Middle frontal gyrus (tissue), 1 donor: ENCODE results near the gene SOBP.
A peak's percentile ranks its signal among the peaks of the same experiment; 100 is the strongest.

Experiments
- DNase-seq: peaks from one replicate; pipeline ENCODE4 v3.0.0-alpha.2; 2015; ENCODE audit warnings: low spot score; ENCODE audit errors: extremely low spot score

SOBP gene

DNA sequence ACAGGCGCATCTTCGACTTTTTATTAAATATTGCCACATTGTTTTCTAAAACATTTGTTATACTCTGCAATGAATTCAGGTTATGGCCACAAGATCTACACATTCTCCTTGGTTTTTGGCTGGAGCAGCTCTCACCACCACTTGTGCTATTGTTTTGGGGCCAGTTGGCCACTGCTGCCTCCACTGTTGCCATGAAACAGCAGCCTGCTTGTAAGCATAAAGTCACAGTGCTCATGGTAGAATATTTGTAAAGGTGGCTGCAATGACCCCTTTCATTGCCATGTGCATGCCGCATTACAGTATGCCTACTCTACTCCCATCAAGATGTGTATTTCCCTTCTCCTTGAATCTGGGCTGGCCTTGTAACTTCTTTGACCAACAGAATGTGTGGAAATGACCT lies 192.8 kb downstream of the SOBP start:
- DNase-seq: no peak

- no peak for DNase-seq
Measured at GRCh38 chr6:107683183-107683582, 193.3 kb downstream of the SOBP start.

DNA sequence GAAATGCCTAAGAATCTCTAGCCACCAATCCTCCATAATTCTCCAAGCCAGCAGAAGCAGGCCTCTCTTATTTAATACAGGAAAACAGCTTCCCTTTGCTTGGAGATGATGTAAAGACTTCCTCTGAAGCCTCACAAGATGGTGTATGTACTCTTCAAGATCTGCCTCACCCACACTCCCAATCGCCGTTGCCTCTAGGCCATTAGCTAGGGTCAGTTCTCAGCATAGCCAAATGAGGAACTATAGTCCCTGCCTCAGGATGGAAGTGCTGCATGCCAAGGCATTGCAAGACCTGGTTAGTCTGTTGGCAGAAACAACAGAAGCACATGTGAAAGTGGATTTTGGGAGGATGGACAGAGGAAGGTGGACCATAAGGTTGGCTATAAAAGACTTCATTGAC lies 195.1 kb downstream of the SOBP start:
- no peak for DNase-seq

DNA sequence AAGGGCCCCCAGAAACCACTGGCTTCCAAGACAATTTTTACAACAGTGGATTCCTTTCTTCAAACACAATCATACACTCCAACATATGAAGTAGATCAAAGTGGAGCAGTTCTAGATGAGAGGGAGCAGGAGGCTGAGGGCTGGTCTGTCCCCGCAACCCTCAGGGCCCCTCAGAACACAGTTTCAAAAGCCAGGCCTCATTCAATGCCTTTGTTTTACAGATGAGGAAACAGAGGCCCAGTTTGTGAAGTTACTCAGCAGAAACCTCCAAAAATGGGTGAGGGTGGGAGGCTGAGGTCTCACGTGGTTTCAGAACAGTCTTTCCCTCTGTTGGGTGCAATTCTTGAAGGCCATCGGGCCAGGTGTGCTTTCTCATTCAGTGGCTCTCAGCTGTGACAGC lies 199.3 kb downstream of the SOBP start:
- DNase-seq: no peak

DNA sequence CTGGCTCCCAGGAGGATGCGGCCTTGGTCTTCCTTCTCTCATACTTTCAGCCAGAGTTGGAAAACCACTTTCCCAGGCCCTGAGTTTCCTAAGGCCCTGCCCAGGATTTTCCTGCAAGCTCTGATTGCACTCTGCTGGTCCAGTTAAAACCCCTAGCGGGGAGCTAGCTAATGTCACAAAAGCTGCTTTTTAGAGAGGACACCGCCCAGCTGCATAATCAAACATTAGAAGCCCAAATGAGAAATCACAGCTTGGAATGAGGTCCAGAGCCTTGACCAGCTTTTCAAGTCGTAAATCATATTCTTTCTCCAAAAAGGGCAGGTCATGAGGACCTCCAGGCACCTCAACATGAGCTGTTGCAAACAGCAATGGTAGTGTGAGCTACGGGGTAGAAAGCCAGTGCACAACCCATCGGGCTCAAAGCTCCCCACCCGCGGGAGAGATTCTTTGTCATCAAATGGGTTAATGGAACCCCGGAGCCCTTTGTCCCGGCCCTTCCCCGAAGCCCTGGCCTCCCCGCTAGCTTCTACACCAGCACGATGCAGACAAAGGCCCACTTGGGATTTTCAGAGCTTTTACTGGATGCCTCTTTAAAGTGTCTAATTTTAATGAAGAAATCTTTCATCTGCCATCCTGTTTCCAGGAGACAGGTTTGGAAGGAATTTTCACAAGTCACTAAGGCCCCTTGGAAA lies 200.2 kb downstream of the SOBP start:
- no peak for DNase-seq

DNA sequence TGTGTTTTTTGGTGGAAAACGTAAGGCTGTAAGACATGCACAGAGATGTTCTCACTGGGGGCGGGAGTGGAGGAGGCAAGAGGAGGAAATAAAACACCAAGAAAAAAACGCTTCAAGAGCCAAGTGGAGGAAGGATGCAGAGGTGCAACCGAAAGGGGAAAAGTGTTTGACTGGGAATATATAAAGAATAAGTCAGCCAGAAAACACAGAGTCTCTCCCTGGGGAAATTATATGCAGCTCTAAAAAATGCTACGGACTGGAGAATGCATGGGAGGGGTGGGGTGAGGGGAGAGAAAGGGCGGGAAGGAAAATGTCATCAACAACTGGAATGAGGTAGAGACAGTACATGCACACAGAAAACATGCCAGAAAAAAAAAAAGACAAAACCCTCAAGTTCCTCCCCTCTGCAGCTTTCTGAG lies 200.7 kb downstream of the SOBP start:
- peak; percentile 22 for DNase-seq

DNA sequence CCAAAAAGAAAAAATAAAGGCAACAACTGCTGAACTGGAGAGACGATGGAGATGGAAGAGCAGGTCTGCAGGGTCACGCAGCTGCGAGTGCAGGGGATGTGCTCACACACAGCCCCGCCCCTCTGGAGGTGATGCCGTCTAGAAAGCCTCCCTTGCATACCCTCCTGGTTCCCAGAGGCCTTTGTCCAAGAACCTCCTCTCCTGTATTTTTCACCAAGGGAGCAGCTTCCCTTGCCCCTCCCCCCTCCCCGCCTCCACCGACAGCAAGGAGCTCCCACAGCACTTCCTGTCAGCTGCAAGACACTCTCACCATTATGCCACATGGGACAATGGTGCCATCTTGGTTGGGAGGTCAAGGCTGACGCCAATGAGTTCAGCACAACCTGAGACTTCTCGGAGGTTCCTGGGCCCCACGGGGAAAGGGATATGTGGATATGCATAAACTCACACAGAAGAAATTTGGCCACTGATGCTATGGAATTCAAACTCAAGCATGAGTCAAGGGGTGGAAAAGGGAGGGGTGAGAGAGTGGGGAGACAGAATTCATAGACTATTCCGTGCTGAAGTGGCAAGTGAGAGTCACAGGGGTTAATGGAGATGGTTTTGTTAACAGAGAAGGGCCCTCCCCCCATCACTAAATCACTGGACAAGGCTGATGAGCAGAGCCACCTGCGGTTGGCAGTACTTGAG lies 201.3 kb downstream of the SOBP start:
- no peak for DNase-seq

- no peak for DNase-seq
Measured at GRCh38 chr6:107692351-107692750, 202.4 kb downstream of the SOBP start.

DNA sequence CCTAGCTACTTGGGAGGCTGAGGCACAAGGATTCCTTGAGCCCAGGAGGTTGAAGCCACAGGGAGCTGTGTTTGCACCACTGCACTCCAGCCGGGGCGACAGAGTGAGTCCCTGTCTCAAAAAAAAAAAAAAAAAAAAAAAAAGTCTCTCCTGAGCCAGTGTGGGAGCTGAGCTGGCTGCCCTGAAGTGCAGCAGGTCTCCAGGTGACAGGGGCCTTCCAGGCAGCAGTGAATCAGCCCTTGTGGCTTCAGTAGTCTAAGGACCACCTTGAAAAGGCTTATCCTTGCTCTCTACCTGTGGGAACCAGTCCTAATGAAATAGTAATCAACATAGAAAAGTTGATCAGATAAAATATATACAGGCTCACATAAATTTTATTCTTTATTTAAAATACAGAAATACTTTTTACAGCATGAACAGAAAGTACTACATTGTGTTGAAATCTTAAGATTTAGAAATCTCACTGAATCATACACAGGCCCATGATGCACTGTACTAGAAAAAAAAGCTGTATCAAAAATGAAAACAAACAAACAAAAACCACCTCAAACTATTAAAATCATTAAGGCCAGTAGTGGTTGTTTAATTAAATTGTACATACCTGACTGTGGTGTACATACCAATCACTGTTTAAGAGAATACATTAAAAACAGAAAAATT lies 205.3 kb downstream of the SOBP start:
- no peak for DNase-seq

GRCh38 chr6:107697682-107698081 lies 207.8 kb downstream of the SOBP start:
- DNase-seq: no peak

- no peak for DNase-seq
Measured at GRCh38 chr6:107698146-107698545, 208.2 kb downstream of the SOBP start.

- no peak for DNase-seq
Measured at GRCh38 chr6:107699254-107699653, 209.3 kb downstream of the SOBP start.

DNA sequence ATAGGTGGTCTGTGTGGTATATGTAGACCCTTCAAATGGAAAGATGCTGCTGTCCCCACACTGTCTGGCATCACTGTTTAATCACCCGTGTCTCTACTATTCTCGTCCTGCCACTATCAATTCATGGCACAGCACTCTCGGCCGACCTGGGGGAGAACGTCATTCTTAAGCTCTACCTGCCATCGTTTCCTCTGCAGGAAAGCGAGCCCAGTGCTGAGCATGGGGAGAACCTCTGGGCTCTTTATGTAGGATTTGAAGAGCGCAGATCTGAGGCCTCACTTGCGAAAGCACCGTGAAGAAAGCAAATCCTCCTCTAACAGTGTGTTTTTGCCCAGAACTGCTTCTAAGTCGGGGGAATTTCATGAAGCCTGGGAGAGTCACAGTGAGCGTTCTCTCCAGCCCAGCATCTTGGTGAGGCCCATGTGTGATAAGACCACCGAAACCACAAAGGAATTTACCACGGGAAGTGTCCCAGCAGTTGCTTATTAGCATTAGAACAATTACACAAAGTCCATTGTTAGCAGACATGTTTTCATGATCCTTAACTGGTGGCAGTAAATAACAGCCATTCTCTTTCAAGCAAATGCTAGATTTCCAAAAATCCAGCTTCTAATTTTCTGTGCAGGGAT lies 209.9 kb downstream of the SOBP start:
- DNase-seq: no peak

DNA sequence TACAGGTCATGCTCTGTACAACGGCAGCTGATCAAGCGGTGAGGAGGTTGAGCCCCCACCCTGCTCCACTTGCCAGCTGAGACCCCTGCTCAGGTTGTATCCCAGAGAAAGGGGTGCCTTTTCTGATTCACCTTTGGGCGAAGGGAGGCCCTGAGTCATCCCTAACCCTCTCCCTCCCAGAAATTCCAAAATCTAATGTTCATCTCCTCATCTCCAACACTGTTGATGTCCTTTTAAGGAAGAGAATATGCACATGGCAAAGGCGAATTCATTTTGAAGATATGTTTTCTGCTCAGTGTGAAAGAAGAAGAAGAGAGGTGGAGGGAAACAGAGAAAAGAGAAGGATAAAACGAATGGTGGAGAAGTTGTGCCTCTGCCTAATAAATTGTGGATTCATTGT lies 213.7 kb downstream of the SOBP start:
- DNase-seq: no peak

GRCh38 chr6:107704347-107705013 lies 214.6 kb downstream of the SOBP start:
- DNase-seq: no peak

- no peak for DNase-seq
Measured at GRCh38 chr6:107706516-107707115, 216.7 kb downstream of the SOBP start.

GRCh38 chr6:107707346-107708275 lies 217.7 kb downstream of the SOBP start:
- no peak for DNase-seq

DNA sequence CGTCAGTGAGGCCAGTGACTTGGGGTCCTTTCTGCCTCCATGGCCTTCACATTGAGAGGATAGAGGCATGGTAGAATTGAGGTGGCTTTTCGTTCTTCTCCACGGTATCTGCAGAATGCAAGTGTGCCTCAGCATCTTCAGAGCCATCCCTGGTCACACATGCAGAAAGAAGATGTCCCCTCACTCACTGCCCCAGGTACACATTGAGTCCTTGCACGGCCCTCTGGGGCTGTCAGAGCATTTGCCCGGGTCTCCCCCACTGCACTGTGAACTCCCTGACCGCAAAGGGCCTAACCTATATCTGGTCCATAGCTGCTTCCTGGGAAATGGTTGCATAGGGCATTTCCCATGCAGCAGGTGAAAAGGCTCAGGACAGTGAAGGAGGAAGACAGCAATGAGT lies 218.5 kb downstream of the SOBP start:
- no peak for DNase-seq

DNA sequence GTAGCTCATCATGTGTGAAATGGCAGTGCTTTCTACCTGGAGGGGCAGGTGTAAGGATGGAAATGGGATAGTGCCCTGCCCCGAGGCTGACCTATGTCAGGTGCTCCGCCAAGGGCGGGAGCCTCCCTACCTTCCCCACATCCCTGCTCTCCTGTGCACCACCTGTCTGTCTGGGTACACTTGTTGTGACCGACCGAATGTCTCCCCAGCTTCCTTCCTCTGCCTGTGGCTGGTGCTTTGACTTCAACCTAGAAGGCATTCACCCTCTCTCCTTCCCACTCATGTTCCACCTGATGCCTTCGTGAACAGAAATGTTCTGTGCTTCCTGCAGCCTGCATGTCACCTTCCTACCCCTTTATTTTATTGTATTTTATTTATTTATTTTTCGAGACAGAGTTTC lies 219.4 kb downstream of the SOBP start:
- DNase-seq: no peak
